GM21447 (cell line): Measurements from ENCODE around the gene FAHD2A.
"Not testable (repeated sequence)": the region's sequence is repeated elsewhere in the genome, so short reads cannot be mapped to it uniquely, and the experiment has no call there.

Experiments
- ATAC-seq: cut with Tn5 transposase; IDR thresholded peaks from one replicate; pipeline ENCODE4 v1.9.1; 2021; ENCODE audit not compliant: unreplicated experiment

Gene FAHD2A

GRCh38 chr2:95389245-95390119 lies 13.0 kb upstream of the FAHD2A start:
- no peak for ATAC-seq

- no peak for ATAC-seq
Observed at GRCh38 chr2:95390272-95390880, 12.1 kb upstream of the FAHD2A start.

GRCh38 chr2:95390881-95391321 lies 11.6 kb upstream of the FAHD2A start:
- ATAC-seq = no peak

GRCh38 chr2:95391641-95392310 lies 10.7 kb upstream of the FAHD2A start:
- no peak for ATAC-seq

GRCh38 chr2:95392320-95392719 lies 10.2 kb upstream of the FAHD2A start:
- no peak for ATAC-seq

GRCh38 chr2:95392730-95393455 lies 9.6 kb upstream of the FAHD2A start:
- ATAC-seq = no peak

GRCh38 chr2:95393901-95394300 lies 8.6 kb upstream of the FAHD2A start:
- ATAC-seq = no peak

- no peak for ATAC-seq
Observed at GRCh38 chr2:95399061-95399460, 3.4 kb upstream of the FAHD2A start.

- ATAC-seq = no peak
Observed at GRCh38 chr2:95401480-95401879, 1.0 kb upstream of the FAHD2A start.

- ATAC-seq = peak; percentile 20
Observed at GRCh38 chr2:95402004-95402369, 521 bp upstream of the FAHD2A start.

GRCh38 chr2:95403204-95403721 lies 755 bp downstream of the FAHD2A start:
- ATAC-seq = peak; percentile 33

- not testable (repeated sequence) for ATAC-seq
Observed at GRCh38 chr2:95403824-95404223, 1.3 kb downstream of the FAHD2A start.

- not testable (repeated sequence) for ATAC-seq
Observed at GRCh38 chr2:95404676-95405075, 2.2 kb downstream of the FAHD2A start.

GRCh38 chr2:95411239-95411638 lies 8.7 kb downstream of the FAHD2A start:
- not testable (repeated sequence) for ATAC-seq

GRCh38 chr2:95414015-95414594 lies 11.6 kb downstream of the FAHD2A start:
- ATAC-seq = peak; percentile 78

GRCh38 chr2:95415138-95415537 lies 12.6 kb downstream of the FAHD2A start:
- not testable (repeated sequence) for ATAC-seq

- not testable (repeated sequence) for ATAC-seq
Observed at GRCh38 chr2:95415561-95415960, 13.1 kb downstream of the FAHD2A start.

- ATAC-seq = not testable (repeated sequence)
Observed at GRCh38 chr2:95427196-95427867, 24.8 kb downstream of the FAHD2A start.

- not testable (repeated sequence) for ATAC-seq
Observed at GRCh38 chr2:95429748-95430467, 27.4 kb downstream of the FAHD2A start.
